Lower leg skin (tissue), 3 donors: ENCODE results near the gene SYN1.

ENCODE experiments used
- POLR2A ChIP-seq, 2 donors: fragments of 450-650 bp; IDR thresholded peaks; one replicate each; pipeline ENCODE4 v1.6.1; 2016 to 2017; ENCODE audit warnings: antibody characterized with exemption in 2 of 2, mild to moderate bottlenecking in 1 of 2, moderate library complexity in 1 of 2
- TF ChIP-seq, protein P1 (sequence below), 3 donors: fragments of 450-650 bp; IDR thresholded peaks; one replicate each; pipeline ENCODE4 v1.5.1; 2016; ENCODE audit warnings: antibody characterized with exemption in 3 of 3, mild to moderate bottlenecking in 3 of 3, moderate library complexity in 2 of 3

DNA sequence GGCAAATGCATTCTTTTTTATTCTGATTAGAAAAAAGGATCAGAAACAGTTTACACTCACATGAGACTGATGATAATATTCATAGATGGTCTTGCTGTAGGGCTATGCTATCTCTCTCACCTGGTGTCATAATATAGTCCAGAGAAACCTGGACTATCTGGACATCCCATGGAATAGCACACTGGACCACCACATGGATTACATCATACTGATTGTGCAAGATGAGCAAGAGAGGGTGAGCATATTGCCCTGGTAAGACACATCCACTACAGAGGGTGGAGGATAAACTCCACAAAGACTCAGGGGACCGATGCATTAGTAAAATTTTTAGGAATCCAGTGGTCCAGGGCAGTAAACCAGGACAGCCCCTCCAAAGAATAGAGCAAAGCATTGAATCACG lies 8.2 kb downstream of the SYN1 start:
- TF ChIP-seq, protein P1, sequence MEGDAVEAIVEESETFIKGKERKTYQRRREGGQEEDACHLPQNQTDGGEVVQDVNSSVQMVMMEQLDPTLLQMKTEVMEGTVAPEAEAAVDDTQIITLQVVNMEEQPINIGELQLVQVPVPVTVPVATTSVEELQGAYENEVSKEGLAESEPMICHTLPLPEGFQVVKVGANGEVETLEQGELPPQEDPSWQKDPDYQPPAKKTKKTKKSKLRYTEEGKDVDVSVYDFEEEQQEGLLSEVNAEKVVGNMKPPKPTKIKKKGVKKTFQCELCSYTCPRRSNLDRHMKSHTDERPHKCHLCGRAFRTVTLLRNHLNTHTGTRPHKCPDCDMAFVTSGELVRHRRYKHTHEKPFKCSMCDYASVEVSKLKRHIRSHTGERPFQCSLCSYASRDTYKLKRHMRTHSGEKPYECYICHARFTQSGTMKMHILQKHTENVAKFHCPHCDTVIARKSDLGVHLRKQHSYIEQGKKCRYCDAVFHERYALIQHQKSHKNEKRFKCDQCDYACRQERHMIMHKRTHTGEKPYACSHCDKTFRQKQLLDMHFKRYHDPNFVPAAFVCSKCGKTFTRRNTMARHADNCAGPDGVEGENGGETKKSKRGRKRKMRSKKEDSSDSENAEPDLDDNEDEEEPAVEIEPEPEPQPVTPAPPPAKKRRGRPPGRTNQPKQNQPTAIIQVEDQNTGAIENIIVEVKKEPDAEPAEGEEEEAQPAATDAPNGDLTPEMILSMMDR (IDR thresholded peaks at IDR 0.05), result no peak
- TF ChIP-seq POLR2A (IDR thresholded peaks at IDR 0.05), result no peak
